NCI-H510A (cell line): ENCODE data around the gene THEM4.
A peak's percentile ranks its signal among the peaks of the same experiment; 100 is the strongest.
"Not testable (repeated sequence)": the region's sequence is repeated elsewhere in the genome, so short reads cannot be mapped to it uniquely, and the experiment has no call there.

ENCODE experiments used
- DNase-seq: peaks from one replicate; lab custom pipeline; 2025; lab: John Stamatoyannopoulos, UW

THEM4 gene

DNA sequence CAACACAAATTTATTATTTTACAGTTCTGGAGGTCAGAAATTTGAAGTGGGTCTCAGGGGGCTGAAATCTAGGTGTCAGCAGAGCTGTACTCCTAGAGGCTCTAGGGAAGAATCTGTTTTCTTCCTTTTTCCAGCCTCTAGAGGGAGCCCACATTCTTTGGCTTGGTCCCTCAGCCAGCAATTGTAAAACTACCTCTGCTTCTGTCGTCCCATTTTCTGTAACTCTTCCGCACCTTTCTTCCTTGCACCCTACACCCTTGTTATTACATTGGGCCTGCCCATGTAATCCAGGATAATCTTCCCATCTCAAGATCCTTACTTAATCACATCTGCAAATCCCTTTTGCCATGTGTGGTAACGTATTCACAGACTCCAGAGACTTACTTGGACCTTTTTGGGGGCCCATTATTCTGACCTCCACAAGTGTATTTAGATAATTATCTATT, 24.8 kb upstream of the THEM4 start:
- DNase-seq, result no peak

DNA sequence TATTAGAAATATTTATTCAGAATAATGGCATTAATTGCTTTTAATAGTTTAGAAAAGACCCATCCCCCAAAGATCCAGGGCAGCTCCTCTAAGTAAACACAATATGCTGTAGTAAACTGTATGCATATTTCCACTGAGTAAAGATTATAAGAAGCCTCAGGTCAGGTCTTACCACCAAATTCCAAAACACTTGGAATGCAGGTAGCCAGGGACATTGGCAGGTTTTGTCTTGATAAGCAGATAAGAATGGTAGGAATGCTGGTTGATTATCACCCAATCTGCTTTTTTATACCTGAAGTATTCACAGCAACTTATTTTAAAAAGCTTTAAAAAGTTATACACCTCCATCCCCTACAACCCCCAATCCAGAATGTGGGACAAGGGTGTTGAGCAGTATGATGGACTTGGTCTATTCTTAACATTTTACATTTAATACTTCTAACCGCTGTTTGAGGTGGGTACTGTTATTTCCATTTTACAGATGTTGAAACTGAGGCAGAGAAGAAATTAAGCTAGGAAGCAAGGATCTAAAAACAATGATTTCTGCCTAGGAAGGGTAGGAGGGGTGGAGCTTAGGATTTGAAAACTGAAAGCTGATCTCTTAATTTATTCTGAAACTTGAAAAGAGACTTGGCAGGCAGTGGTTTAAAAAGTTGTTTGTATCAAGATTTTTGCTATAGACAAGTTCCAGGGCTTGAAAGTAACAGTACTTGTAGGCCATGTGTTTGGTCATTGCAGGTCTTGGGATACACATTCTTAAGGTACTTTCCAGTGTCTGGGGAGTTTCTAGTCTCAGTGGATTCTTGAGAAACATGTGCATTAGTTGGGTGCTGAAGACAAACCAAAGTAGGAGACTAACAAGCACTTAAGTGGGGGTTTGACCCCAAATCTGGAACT, 15.6 kb upstream of the THEM4 start:
- no peak for DNase-seq

DNA sequence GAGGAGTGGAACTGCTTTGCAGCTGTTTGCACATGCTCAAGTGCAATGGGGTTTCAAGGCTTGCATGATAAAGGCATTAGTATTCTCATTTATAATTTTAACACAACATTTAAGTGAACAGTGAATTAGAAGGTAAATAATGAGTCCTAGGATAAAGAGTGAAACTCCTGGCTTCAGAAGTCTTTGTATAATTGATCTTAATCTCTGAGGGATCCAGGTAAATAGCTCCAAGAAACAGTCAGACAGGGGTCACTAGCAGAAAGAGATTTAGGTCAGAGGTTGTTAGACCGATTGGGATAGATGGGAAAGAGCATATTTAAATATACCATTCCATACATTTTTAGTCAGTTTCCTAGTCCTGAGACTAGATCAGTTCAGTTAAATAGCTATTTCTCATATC, 14.1 kb upstream of the THEM4 start:
- no peak for DNase-seq

DNA sequence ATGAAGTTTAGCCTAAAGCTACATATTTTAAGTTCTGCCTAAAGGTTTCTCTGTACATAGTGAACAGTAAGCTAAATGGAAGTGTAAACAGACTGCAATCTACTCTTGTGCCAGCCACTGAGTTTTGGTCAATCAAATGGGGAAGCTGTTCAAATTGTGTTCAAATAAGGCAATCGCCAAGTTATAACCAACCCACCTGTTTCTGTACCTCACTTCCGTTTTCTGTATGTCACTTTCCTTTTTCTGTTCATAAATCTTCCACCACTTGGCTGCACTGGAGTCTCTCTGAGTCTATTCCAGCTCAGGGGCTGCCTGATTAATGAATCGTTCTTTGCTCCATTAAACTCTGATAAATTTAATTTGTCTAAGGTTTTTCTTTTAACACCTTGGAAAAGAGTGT, 10.8 kb upstream of the THEM4 start:
- no peak for DNase-seq

DNA sequence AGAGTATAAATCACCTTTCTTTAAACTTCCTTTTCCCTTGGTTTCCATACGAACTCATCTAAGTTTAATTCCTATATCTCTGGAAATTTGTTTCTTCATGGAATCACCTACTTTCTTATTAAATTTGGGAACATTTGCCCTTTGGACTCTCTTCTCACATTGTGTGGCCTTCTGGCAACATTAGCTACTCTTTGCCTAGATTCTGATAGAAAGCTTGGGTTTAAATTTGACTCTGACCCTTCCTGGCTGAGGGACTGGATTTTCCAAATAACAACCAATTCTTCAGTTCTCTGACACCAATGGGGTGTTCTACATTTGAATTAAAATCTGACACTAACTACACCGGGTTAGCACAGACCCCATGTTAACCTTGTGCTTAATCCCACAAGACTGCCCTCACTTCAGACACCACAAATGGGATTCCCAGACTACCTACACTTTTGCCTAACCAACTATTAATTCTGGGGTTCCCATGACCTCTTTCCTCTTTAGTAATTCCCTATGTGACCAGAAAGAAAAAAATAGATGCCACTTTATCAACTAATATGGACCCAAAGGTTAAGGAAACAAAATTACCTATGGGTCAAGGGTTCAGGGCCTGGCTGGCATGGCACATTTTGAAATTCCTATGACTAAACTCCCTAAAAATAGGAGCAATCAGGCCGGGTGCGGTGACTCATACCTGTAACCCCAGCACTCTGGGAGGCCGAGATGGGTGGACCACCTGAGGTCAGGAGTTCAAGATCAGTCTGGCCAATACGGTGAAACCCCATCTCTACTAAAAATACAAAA, 9.7 kb upstream of the THEM4 start:
- no peak for DNase-seq

DNA sequence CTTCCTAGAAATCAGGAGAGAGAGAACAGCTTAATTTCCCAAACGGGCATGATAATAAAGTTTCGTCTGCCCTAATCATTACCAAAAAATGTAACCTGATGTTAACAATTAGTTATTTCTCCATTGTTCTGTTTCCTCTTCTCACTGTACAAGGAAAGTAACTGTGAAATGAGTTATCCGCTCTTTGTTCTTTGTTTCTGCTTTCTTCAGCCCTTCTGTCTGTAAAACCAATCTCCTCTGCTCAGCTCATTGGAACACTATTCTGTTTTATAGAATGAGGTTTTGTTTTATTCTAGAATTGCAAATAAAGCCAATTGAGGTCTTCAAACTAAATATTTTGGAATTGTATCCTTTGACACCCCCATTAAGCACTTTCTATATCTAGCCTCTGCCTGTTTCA, 8.8 kb upstream of the THEM4 start:
- DNase-seq, result no peak

DNA sequence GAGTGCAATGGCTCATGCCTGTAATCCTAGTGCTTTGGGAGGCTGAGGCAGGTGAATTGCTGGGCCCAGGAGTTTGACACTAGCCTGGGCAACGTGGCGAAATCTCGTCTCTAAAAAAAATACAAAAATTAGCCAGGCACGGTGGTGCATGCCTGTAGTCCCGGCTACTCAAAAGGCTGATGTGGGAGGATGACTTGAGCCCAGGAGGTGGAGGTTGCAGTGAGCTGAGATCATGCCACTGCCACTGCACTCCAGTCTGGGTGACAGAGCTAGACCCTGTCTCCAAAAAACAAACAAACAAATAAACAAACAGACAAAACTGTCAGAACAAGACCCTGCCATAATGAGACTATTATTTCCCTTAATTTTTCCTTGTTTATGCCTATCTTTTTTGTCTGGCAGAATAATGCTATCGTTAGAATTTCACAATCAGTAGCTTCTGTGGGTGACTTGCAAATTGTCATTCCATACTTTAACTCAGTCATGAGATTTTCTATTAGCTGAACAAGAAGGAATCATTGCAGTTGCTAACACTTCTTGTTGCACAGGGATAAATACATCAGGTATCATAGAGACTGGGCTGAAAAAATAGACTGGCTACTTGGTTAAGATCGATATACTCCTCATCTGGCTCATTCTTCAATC, 7.5 kb upstream of the THEM4 start:
- no peak for DNase-seq

DNA sequence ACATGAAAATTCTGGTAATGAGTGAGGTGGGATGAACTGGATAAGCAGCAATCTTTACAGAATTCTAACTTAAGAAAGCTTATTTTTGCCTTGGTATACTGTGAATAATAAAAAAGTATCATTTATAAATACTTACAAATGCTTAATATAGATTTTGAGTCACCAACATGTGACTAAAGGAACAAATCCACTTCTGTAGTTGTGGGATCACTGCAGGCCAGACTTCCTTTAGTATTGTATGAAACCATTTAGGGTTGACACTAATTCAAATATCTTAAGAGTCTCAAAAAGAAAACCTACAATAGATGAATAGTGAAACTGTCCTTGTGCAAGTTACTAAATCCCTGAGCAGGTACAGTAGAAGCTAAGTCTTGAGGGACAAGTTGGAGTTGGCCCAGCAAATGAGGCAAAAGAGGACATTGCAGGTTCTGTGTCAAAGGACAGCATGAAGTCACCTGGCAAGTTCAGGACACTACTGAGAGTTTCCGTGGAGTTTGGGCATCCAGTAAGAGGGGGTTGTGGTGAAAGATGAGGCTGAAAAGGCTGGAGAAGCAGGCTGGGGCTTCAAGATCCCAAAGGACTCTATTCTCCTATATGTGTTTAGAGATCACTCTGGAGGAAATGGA, 5.9 kb upstream of the THEM4 start:
- no peak for DNase-seq

DNA sequence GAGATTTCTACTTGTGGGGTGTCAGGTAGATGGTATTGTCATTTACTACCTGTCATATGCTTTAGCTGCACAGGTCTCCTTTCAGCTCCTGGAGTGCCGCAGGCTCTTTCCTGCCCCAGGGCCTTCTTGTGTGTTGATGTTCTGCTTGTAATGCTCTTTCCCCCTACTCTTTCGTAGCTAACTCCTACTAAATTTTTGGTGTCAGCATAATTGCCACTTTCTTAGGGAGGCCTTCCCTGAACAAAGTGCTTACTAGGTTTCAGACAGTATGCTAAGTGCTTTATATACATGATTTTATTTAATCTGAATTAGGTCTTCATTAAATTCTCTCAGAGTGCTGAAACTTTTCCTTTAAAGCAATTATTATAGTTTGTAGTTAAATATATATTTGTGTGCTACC, 4.8 kb upstream of the THEM4 start:
- DNase-seq, result no peak

DNA sequence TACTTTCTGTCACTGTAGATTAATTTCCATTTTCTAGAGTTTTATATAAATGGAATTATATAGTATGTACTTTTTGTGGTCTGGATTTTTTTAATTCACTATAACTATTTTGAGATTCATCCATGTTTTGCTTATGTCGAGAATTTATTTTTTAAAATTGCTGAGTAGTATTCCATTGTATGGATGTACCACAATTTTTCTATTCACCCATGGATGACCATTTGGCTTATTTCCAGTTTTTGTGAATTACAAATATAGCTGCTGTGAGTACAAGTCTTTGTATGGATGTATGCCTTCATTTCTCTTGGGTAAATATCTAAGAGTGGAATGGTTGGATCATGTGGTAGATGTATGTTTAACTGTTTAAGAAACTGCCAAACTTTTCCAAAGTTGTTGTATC, 3.7 kb upstream of the THEM4 start:
- no peak for DNase-seq

DNA sequence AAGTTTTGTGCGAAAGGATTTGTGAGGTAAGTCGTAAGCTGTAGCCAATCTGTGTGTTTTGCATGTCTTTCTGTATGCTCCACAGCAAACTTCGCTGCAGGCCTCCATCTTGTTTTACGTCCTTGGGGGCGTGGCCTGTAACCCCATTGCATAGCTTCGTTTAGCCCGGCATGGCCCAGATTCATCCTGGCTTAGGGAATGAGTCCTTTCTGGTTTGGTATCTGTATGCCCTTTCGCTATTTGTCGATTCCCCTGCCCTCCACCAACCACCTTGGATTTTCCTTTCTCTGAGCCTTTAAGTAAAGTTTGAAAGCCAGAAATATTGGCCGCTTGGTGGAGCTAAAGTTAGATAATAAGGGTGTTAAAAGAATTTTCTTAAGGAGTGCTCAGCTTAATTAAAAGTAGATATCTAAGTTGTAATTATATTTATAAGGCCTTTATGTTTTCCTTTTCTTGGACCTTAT, 1.1 kb downstream of the THEM4 start:
- DNase-seq, result peak; percentile 4

DNA sequence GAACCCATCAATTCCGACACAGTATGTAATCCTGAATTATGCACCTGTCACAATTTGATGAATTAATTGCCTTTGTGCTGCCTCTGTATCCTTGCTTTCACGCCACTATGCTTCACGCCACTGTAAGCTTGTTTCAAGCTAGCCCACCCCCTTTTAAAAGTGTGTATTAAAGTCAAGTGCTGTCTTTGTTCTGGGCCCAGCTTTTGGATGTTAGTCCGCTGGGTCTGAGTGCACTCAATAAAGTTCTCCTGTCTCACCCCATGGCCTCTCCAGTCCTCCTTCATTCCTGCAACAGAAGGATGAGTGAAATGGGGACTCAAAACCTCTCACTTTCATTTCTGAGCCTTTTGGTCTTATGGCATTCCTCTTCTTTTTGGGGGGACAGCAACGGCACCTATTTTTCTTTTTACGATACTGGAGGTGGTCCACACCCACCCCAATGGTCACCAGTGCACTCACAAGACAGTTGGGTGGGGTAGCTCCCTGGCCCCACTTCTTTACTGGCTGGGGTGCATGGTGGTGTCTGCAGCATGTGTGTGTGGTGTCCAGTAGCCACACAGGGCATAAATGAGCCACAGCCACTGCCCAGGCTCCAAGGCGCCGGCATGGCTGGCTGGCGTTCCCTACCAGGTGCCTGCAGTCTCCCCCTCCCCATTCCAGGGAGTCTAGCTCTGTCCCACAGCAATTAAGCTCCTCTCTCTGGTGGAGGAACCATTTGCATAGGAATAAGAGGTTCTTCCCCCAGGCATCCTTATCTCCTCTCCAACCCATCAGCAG, 1.8 kb downstream of the THEM4 start:
- no peak for DNase-seq

DNA sequence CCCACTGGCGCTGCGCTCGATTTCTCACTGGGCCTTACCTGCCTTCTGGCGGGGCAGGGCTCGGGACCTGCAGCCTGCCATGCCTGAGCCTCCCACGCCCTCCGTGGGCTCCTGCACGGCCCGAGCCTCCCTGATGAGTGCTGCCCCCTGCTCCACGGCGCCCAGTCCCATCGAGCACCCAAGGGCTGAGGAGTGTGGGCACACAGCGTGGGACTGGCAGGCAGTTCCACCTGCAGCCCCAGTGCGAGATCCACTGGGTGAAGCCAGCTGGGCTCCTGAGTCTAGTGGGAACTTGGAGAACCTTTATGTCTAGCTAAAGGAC, 3.0 kb downstream of the THEM4 start:
- DNase-seq, result not testable (repeated sequence)

DNA sequence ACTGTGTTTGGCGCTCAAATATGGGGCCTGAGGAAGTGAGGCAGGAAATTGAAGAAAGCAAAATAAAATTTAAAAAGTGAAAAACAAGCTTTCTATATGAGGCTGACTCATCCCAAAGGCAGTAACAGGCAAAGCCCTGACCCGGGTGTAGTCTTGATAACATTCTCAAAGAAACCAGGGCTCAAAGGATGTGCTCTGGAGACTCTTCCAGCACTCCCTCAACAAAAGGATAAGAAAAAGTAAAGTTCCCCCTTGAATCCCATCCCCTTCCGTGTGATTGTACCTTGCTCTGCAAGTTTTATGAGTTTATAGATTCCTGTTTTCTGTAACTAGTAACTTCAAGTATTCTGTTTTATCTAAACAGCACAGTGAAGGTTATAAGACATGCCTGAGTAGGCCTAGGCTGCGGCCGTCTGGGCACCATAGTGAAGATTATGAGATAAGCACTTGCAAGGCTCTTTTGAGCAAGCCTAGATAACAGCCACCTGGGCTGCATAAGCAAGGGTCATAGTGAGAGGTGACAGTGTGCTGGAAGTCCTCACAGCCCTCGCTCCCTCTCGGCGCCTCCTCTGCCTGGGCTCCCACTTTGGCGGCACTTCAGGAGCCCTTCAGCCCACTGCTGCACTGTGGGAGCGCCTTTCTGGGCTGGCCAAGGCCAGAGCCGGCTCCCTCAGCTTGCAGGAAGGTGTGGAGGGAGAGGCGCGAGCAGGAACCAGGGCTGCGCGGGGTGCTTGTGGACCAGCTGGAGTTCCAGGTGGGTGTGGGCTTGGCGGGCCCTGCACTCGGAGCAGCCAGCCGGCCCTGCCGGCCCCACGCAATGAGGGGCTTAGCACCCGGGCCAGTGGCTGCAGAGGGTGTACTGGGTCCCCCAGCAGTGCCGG, 3.6 kb downstream of the THEM4 start:
- DNase-seq, result not testable (repeated sequence)

DNA sequence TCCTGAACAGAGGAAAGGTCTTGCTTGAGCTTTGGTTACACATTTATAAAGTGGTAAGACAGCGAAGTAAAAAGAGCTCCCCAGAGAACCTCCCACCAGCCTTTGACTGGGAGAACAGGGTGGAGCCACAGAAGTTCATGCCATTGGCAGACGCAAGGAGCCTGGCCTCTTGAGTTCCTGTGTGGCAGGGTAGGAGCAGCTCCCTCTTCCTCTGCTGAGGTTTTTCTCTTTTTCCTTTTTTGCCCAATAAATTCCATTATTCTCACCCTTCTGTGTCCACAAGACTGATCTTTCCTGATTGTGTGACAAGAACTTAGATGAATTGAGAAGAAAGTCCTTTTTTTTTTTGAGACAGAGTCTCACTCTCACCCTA, 4.3 kb downstream of the THEM4 start:
- no peak for DNase-seq

DNA sequence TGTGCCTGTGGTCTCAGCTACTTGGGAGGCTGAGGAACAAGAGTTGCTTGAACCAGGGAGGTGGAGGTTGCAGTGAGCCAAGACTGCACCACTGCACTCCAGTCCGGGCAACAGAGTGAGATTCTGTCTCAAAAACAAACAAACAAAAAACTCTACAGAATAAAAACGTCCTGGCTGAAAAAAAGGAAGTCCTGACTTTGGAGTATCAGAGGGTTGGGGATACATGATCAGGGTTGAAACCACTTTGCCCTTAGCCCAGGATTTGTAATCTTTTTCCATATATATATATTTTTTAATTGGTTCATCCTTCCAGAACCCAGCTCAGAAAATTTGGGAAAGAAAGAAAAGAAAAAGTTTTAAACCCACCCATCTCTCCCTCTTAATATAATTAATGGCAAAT, 6.5 kb downstream of the THEM4 start:
- DNase-seq, result no peak

DNA sequence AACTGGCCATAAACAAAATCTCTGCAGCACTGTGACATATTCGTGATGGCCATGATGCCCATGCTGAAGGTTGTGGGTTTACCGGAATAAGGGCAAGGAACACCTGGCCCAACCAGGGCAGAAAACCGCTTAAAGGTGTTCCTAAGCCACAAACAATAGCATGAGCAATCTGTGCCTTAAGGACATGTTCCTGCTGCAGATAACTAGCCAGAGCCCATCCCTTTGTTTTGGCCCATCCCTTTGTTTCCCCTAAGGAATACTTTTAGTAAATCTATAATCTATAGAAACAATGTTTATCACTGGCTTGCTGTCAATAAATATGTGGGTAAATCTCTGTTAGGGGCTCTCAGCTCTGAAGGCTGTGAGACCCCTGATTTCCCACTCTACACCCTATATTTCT, 8.5 kb downstream of the THEM4 start:
- DNase-seq, result not testable (repeated sequence)

DNA sequence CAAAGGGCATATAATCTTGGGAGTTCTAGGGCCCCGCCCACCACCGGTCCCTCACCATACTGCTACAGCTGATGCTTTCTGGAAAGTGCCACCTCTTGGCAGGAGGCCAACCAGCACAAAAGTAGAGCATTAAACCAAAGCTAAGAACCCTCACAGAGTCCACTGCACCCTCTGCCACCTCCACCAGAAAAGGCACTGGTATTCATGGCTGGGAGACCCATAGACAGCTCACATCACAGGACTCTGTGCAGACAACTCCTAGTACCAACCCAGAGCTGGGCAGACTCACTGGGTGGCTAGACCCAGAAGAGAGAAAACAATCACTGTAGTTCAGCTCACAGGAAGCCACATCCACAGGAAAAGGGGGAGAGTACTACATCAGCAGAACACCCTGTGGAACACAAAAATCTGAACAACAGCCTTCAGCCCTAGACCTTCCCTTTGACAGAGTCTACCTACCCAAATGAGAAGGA, 10.8 kb downstream of the THEM4 start:
- no peak for DNase-seq

DNA sequence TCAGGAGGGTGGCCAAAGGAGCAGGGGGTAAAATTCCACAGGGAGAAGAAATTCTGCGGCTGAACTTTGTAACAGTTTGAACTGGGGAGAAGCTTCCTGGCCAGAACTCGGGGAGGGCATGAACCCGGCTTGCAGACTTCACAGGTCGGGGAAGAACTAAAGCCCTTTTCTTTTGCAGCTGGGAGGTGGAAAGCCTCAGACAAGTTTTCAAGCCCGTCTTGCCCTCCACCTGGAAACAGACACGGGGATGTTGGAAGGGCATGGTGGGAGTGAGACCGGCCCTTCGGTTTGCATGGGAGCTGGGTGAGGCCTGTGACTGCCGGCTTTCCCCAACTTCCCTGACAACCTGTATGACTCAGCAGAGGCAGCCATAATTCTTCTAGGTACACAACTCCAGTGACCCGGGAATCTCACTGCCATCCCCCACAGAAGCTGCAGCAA, 11.3 kb downstream of the THEM4 start:
- no peak for DNase-seq

DNA sequence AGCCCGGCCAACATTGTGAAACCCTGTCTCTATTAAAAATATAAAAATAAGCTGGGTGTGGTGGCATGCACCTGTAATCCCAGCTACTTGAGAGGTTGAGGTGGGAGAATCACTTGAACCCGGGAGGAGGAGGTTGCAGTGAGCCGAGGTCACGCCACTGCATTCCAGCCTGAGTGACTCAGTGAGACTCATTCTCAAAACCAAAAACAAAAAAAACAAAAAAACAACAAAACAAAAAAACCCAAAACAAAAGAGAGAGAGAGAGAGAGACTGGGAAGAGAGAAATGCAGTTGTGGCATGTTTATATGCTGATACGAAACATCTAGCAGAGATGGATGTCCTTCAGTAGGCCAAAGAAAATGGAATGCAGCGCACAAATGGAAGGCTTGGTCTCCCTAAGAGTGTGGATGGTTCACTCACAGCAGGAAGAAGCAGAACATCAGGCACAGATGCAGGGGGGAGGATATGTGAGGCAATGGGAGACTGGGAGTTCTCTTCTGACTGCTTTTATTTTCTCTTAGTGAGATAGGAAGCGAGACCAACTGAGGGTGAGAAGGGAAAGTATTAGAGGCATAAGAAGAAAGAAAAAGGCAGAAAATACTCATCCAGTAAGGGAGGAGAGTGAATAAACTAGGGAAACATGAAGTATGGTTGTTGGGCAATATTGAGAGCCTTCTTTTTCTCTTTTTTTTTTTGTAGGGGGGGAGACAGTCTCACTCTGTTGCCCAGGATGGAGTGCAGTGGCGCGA, 16.0 kb downstream of the THEM4 start:
- DNase-seq, result no peak
